ENCODE measurements around the gene IRF6. TPM values are rescaled to one million over a fixed set of nuclear protein-coding genes. Genes with fewer than 3 reads are reported as not detected.

Gene IRF6
- total and polyA plus RNA-seq, 12 donors, result 5.4 to 60.2 (median 23.4) TPM

DNA sequence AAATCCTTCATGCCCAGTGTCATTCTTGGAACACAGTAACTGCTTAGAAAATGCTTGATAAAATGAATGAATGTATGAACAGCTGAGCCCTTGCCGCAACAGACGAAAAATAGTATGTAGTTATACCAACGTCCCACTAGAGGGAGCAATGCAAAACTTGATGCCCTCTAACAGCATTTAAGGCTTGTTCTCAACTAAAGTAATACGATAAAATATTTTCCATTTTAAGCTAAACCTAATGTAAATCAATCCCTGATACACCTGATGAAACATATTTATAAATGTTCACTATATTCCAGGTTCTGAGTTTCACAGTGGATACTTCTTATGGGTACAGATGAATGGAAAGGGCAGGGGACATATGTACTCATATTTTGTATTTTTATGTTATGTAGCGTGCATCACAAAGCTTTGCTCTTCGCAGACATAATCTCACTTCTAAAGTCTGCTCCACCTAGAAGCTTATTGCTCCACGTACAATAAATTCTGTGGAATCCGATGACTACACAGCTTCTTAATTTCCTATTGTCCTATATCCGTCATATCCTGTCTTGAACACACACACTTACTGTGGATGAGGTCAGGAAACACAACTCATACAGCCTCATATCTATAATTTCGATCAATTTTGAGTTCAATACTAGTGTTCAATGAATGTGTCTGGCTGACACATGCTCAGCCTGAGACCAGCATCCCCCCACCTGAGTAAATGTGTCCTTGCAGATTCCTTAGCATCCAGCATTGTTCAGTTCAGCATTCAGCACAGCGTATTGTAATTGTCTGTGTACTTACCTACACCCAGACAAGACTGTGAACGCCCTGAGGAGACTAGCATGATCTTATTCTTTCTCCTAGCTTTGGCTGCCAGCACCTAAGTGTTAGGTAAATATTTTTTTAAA, 17.4 kb upstream of the IRF6 start:
- 31 to 40% (median 36%) methylated on average over 12 of the region's 12 CpGs for WGBS, 4 donors
- Histone ChIP-seq H3K27ac (no peak overlapping the region), H3K27me3 (no peaks in the 10 kb centered on the region), H3K4me1 (replicated peaks in 1 of 2) (peaks cover 5 to 9% of the 10 kb centered on the region in 2 donors), H3K36me3 (replicated peaks in 1 of 2) (no peaks in the 10 kb centered on the region), H3K9me3 (replicated peaks in 1 of 3) (no peaks in the 10 kb centered on the region), H3K4me3 (no peak overlapping the region)
- no peak for DNase-seq
- TF ChIP-seq POLR2A (IDR thresholded peaks at IDR 0.05), result no peak
- TF ChIP-seq, protein P1, sequence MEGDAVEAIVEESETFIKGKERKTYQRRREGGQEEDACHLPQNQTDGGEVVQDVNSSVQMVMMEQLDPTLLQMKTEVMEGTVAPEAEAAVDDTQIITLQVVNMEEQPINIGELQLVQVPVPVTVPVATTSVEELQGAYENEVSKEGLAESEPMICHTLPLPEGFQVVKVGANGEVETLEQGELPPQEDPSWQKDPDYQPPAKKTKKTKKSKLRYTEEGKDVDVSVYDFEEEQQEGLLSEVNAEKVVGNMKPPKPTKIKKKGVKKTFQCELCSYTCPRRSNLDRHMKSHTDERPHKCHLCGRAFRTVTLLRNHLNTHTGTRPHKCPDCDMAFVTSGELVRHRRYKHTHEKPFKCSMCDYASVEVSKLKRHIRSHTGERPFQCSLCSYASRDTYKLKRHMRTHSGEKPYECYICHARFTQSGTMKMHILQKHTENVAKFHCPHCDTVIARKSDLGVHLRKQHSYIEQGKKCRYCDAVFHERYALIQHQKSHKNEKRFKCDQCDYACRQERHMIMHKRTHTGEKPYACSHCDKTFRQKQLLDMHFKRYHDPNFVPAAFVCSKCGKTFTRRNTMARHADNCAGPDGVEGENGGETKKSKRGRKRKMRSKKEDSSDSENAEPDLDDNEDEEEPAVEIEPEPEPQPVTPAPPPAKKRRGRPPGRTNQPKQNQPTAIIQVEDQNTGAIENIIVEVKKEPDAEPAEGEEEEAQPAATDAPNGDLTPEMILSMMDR (IDR thresholded peaks at IDR 0.05), result peak; percentile 64 to 76 (median 70)
- intact Hi-C loops (cut with DNase I), result no loop called here

DNA sequence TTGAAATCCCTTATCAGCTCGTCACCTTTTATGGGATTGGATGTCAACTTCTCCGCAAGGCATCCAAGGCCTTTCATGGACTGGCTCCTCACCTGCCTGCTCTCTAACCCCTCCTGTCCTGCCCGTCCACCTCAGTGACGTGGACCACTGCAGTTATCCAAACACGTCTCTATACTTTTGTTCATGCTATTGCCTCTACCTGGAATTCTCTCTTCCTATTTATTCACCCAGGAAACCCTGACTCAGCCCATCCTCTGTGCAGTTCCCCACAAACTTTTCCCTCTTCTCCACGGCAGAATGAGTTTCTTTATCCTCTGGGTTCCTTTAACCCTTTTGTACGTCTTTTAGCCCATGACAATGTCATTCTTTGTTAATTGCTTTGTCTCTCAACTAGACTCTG, 16.8 kb upstream of the IRF6 start:
- Histone ChIP-seq H3K4me1 (replicated peaks in 1 of 2) (peaks cover 5 to 9% of the 10 kb centered on the region in 2 donors), H3K9me3 (replicated peaks in 1 of 3) (no peaks in the 10 kb centered on the region), H3K27me3 (no peaks in the 10 kb centered on the region), H3K36me3 (replicated peaks in 1 of 2) (no peaks in the 10 kb centered on the region), H3K4me3 (no peak overlapping the region), H3K27ac (no peak overlapping the region)
- WGBS, 4 donors, result 49 to 58% (median 53%) methylated on average over 7 of the region's 7 CpGs
- no peak for TF ChIP-seq POLR2A (IDR thresholded peaks at IDR 0.05)
- TF ChIP-seq, protein P1 (IDR thresholded peaks at IDR 0.05), result no peak
- DNase-seq, result no peak
- intact Hi-C loops (cut with DNase I), result no loop called here

DNA sequence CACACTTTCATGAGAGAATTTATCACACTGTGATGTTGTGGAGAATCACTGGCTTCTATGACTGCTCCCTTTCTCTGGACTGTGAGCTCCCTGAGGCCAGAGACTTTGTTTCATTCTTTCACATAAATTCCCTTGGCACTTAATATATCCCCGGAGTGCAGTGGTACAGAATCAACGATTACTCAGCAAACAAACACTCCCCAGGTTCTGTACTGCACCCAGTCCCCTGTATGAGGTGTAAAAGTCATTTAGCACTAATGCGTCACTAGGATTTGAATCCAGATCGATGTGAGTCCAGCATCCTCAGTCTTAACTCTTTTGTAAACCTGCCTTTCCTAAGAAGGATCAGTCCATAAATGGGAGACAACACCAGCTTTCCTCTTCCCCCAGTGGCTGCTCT, 15.0 kb upstream of the IRF6 start:
- WGBS, 4 donors, result 36 to 74% (median 60%) methylated on average over 4 of the region's 4 CpGs
- intact Hi-C loops (cut with DNase I), result no loop called here
- Histone ChIP-seq H3K9me3 (replicated peaks in 1 of 3) (no peaks in the 10 kb centered on the region), H3K27me3 (no peaks in the 10 kb centered on the region), H3K36me3 (replicated peaks in 1 of 2) (no peaks in the 10 kb centered on the region), H3K4me1 (replicated peaks in 1 of 2) (peaks cover 0 to 5% of the 10 kb centered on the region in 2 donors), H3K27ac (no peak overlapping the region), H3K4me3 (no peak overlapping the region)
- TF ChIP-seq, protein P1 (IDR thresholded peaks at IDR 0.05), result no peak
- no peak for TF ChIP-seq POLR2A (IDR thresholded peaks at IDR 0.05)
- no peak for DNase-seq

- intact Hi-C loops (cut with DNase I), result no loop called here
- DNase-seq, result no peak
- H3K27ac ChIP-seq, result no peak overlapping the region
- no peaks in the 10 kb centered on the region for H3K9me3 ChIP-seq (replicated peaks in 1 of 3)
- peaks cover 0 to 5% of the 10 kb centered on the region in 2 donors for H3K4me1 ChIP-seq (replicated peaks in 1 of 2)
- no peak overlapping the region for H3K4me3 ChIP-seq
- no peaks in the 10 kb centered on the region for H3K27me3 ChIP-seq
- 39 to 73% (median 54%) methylated on average over 1 of the region's 1 CpG for WGBS, 4 donors
- TF ChIP-seq, protein P1 (IDR thresholded peaks at IDR 0.05), result no peak
- TF ChIP-seq POLR2A (IDR thresholded peaks at IDR 0.05), result no peak
- H3K36me3 ChIP-seq (replicated peaks in 1 of 2), result no peaks in the 10 kb centered on the region
Measured at GRCh38 chr1:209819058-209819457, 13.1 kb upstream of the IRF6 start.

Measured in adrenal gland (tissue), 12 donors.